CD4-positive, alpha-beta T cell treated with Interleukin-17A for 1 hour (primary cell): ENCODE measurements around the gene PLEKHG5.

Source experiments
- DNase-seq: peaks from one replicate; pipeline ENCODE4 v3.0.0-alpha.2; 2020

Gene PLEKHG5, protein sequence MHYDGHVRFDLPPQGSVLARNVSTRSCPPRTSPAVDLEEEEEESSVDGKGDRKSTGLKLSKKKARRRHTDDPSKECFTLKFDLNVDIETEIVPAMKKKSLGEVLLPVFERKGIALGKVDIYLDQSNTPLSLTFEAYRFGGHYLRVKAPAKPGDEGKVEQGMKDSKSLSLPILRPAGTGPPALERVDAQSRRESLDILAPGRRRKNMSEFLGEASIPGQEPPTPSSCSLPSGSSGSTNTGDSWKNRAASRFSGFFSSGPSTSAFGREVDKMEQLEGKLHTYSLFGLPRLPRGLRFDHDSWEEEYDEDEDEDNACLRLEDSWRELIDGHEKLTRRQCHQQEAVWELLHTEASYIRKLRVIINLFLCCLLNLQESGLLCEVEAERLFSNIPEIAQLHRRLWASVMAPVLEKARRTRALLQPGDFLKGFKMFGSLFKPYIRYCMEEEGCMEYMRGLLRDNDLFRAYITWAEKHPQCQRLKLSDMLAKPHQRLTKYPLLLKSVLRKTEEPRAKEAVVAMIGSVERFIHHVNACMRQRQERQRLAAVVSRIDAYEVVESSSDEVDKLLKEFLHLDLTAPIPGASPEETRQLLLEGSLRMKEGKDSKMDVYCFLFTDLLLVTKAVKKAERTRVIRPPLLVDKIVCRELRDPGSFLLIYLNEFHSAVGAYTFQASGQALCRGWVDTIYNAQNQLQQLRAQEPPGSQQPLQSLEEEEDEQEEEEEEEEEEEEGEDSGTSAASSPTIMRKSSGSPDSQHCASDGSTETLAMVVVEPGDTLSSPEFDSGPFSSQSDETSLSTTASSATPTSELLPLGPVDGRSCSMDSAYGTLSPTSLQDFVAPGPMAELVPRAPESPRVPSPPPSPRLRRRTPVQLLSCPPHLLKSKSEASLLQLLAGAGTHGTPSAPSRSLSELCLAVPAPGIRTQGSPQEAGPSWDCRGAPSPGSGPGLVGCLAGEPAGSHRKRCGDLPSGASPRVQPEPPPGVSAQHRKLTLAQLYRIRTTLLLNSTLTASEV

DNA sequence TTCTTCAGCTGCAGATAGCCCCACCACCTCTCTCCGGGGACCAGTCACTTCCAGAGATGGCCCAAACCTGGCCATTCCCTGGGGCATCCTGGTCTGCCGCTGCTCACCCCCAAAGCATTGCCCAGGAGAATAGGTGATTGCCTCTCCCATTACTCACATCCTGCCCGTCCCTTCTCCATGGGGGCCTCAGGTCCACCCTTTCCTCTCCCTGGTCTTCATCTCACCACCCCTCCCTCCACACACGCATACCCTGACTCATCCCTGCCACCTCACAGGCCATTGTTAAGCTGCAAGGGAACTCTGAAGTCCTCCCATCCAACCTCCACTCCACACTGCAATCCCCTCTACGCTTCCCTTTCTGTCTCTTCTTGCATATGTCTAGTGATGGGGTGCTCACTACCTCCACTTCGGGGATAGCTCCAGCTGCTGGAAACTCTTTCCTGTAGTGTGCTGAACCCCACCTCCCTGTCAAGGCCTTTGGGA is at the start of gene PLEKHG5:
Gene PLEKHG5 (minus strand): TSS at position 188 of the 483 bp plus-strand sequence. CDS start 14,096 bp downstream, outside the sequence.
- DNase-seq = no peak

DNA sequence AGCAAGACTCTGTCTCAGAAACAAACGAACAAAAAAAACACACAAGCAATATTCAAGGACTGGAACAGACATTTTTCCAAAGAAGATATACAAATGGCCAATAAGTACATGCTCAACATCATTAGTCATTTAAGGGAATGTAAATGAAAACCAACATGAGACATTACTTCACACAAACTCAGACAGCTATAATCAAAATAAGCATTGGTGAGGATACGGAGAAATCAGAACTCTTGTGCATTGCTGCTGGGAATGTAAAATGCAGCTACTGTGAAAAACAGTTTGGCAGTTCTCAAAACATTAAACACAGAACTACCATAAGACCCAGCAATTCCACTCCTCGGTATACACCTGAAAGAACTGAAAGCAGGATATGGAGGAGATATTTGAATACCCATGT is 47.5 kb upstream of the PLEKHG5 start:
- no peak for DNase-seq

DNA sequence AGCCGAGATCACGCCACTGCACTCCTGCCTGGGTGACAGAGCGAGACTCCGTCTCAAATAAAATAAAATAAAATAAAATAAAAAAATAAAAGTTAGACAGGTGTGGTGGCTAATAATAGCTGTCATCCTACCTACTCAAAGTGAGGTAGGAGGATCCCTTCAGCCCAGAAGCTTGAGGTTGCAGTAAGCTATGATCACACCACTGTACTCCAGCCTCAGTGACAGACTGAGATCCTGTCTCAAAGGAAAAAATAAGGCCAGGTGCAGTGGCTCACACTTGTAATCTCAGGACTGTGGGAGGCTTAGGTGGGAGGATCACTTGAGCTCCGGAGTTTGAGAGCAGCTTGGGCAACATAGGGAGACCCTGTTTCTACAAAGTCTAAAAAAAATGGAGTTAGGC is 44.8 kb upstream of the PLEKHG5 start:
- no peak for DNase-seq

DNA sequence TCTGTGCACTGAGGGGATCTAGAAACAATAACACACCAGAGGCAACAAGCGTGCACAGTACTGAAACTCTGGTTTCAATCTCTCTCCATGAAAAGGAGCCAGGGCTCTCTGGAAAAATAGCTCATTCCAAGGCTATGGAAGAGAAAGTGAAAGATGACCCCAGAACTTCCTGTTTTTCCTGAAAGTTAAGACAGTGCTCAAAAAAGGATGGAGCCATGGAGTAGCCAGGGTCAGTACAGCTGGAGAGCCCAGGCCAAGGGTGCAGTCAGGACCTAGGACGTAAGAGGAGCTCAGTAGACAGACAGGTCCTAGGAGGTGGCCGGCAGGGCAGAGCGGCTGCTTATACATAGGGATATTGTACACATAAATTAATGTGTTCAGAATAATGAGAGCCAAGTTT is 43.7 kb upstream of the PLEKHG5 start:
- DNase-seq = no peak

DNA sequence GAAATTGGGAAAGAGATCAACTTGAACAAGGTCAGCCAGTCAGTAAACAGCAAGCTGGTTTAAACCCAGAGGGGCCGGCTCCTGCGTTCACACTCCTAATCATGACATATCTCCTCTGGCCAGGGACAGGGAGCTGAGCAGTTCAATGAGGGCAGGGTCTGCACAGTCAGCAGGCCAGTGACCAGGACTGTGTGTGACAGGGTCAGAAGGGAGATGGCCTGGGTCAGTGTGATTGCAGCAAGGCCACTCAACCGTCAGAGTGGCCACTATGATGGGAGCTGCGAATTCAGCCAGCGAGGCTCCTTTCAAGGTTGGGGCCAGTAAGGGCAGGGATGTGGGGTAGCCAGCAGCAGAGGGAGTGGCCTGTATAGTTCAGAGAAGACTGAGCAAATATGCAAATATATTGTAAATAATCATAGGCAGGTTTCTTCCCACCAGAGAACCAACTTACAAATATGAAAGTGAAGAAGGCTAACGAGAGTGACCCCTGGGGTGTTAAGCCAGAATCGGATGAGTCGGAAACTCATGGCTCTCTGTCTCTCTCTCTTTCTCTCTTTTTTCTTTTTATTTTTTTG is 42.9 kb upstream of the PLEKHG5 start:
- no peak for DNase-seq

DNA sequence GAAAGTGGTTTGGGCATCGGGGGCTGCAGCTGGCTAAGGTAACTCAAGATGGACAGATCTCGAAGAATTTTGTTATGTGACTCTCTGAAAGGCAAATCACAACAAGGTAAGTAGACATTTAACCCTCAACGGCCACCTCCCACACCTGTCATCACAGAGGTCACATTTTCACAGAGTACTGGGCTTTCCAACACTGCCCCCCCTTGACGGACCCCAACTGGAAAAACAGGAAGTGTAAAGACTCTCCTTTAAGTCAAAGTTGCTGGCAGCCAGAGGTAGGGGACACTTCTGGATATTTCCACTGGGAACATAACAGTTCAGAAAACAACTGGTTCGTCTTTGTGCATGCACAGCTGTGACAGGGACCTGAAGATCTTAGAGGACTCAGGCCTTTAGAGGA is 40.5 kb upstream of the PLEKHG5 start:
- DNase-seq = no peak

DNA sequence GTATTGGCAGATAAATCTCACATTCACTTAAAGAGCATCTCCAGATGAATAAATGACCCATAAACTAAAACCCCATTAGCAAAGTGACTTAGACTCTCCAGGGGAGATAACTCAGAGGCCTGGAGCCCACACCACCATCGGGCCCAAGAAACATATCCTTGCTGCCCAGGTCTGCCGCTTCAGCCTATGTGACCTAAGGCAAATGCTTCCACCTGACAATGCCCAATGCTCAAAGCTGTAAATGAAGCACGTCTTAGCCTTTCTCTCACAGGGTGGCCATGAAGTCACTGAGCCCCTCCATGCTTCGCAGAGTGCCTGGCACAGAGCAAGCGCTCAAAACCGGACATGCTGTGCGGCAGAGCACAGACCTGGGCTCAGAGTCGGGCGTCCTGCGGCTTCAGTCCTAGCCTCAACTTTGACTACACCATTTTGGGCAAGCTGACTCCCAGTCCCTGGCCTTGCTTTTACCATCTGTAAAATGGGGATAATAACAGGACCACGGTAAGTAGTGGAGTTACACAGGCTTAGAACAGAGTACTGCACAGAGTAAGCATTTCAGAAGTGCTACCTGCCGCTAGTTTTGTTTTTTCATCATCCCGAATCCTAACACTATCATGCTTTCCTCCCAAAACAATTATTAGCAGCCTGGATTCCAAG is 39.2 kb upstream of the PLEKHG5 start:
- no peak for DNase-seq

DNA sequence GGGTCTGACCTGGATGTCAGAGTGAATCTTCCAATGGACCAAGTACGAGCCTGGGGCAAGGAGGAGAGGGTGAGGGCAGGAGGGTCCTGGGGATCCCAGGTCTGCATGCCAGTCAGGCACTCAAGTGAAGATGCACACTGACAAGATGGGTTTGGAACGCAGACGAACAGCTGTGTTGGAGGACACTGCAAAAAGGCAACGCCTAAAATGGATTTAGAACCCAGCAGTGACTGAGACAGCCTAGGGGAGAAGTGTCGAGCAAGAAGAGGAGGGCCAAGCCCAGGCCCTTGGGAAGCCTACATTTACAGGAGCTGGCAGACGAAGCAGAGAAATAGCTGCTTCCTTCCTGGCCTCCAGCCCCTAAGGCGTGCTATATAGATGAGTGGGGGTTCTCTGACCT is 37.0 kb upstream of the PLEKHG5 start:
- DNase-seq = no peak

DNA sequence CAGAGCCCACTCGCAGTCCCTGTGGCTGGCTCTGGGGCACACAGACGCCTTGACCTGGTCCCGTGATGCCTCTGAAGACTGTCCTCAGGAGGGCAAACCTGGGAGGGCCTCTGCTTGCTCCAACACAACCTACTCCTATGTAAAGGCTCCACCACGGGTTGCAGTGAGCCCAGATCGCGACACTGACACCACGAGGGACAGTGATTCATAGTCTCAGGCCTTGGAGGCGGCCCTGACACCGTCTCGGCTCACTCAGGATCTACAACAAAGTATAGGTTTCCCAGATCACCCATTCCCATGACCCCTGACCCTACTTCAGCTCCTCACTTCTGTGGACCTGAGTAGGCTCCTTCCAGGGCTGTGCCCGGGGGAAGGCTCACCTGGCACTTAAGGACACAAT is 34.8 kb upstream of the PLEKHG5 start:
- DNase-seq = no peak

DNA sequence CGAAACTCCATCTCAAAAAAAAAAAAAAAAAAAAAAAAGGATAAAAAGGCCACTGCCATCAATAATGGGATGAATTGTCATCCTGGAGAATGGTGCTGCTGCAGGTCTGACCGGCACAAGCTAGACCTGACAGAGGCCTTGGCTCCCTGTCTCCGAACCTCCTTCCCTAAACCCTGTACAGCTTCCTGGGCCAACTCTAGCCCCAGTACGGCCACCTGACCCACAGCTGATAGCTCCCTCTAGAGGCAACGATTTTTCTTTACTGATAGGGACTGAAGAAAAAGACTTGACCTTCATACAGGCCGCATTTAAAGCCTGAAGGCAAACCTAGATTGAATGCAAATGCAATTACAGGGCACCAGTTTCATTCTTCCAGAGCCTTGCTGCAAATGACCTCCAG is 32.1 kb upstream of the PLEKHG5 start:
- no peak for DNase-seq

DNA sequence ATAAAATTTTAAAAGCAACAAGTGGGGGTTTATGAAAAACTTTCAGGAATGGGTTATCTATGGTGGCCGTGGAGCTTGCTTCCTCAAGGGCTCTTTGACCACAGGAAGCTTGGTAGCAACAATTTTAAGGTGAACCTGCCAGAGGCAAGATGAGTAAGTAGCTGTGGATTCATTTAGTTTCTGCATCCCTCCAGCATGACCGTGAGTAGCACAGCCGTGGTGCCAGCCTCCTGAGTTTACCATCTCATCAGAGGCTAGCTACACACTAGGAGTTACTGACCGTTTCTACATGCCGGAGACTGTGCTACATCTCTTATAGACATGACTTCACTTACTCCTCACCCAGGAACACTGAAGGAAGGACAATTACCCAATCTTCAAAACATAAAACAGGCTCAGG is 30.1 kb upstream of the PLEKHG5 start:
- DNase-seq = no peak

DNA sequence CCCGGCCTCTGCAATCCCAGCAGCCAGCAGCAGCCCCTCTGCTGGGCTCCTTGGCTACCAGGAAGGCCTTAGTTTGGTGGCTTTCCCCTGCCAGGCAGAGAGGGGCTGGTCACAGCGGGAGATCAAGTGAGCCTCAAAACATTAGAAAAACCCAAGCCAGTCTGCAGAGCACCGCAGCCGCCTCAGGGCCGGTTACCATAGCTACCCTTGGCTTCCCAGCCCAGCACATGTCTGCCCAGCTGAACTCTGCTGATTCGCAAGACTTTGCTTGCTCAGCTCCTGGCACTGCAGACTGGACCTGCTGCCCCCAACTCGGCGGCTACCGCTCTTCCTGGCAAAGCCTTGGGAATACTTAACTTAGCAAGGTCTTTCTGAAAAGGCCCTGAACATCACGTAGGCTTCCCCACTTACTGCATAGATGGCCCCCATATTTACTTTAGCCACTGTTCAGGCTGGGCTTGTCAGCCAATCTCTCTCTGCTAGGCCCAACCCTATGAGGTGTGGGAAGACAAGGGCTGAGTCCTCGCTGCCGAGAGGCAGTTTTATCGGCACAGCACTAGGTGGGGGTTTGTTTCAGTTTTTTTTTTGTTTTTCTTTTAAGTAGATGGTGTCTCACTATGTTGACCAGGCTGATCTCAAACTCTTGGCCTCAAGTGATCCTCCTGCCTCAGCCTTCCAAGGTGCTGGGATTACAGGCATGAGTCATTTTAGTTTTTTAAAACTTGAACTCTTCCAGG is 28.6 kb upstream of the PLEKHG5 start:
- no peak for DNase-seq

DNA sequence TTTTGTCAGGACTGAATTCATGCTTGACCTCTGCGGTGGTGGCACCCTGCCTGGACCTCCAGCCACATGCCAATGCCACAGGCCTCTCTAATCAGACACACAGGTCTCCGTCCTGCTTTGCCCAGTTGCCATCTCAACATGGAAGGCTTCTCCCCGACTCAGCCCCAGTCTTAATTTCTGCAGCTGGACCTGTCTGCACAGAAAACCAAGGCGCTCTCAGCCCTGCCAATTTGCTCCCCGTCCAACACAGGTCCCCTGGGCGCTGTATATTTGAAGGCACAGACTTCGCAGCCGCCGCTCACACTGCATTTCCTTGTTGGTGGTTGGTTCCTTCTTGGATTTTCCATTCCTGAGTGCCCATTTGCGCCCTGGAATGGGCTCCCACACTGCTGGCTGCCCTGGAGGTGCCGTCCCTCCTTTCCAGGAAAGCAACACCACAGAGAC is 28.0 kb upstream of the PLEKHG5 start:
- no peak for DNase-seq

DNA sequence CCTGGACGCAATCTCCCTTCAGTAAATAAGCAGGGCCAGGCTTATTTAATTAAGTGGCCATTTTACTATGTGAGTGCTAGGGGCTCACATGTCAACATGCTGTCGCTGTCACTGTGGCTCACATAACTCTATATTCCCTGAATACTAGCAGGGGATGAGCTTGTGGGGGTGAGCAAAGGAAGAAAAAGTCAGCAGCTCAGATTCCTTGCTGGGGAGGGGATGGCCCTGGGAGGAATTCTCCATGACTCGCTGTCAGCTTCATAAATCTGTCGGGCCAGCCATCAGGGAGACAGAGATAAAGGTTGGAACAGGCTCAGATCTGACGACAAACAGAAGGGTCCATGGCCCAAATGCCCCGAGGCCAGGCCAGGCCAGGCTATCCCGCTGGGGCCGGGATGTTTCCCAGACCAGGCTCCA is 26.0 kb upstream of the PLEKHG5 start:
- DNase-seq = no peak

DNA sequence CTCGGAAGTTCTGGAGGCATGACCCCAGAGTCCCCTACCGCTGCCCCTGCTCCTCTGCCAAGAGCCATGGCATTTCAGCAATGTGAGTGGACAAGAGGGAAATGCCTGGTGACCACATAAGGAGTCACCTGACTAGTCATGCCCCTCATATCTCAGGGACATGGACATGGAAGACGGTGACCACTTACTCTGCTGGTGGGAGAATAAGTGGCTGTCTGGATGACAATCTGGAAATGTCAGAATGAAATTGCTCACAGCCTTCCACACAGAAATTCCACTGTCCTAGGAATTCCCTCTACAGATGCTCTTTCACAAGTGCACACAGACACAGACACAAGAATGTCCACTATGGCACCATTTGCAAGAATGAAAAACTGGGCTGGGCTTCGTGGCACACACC is 24.3 kb upstream of the PLEKHG5 start:
- DNase-seq = no peak

DNA sequence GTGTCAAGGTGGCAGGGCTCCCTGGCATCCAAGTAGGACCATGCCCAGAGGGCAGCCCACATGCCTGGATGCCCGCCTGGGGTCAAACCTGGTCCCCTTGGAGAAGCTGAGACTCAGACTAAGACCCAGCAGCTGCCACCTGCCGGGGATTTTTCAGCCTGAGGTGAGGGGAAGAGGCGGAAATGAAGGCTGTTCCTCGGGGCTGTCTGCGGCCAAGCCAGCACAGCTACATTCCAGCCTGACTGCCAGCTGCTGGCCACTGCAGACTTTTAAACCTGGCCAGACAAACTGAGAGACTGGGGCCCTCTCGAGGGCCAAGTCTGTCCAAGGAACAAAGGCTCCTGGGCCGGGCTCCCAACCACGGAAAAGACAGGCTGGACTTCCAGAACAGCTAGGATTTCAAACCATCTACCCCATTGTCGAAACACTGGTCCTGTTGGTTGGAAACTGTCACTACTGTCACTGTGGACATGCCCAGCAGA is 21.9 kb upstream of the PLEKHG5 start:
- no peak for DNase-seq

DNA sequence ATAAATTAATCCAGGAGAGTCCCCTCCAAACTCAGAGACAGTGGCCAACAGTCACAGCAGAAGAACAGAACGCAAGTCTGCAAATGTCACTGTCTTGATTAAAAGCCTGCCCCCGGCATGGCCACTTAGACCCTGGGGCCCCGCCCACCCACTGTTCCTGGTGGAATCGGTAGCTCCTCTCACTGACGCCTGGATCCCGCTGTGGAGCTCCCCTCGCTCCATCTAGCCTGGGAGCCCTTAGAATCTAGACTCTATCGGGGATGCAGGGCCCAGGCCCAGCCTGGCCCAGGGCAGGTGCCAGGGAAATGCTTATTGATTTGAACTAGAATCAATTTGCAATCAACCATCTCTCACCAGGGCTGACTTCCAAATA is 21.4 kb upstream of the PLEKHG5 start:
- no peak for DNase-seq

DNA sequence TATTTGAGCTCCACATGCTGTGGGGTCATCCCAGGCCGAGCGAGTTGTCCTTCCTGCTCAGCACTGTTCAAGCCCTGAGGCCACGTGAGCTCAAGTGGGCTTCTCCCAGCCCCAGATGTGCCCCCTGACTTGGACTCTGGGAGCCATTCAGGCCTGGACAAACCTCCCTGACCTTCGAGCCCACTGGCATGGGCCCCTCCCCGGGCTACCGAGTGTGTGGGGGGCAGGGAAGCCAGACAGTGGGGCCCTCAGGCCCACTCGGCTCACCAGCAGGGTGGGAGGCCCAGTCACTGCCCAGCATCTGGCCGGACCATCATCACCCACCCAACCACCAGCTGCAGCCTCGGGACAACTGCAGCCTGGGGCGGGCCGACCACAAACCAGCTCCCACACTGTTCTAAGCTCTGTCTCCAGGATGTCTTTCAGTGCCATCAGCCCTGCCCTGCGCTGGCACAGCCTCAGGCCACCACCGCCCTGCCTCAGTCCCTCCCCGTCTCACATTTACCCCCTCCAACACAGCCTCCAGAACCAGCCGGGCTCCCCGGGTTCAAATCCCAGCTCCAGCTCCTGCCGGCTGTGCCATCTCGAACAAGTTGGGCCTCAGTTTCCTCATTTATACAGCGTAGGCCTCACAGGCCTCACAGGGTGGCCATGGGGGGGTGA is 20.9 kb upstream of the PLEKHG5 start:
- no peak for DNase-seq

DNA sequence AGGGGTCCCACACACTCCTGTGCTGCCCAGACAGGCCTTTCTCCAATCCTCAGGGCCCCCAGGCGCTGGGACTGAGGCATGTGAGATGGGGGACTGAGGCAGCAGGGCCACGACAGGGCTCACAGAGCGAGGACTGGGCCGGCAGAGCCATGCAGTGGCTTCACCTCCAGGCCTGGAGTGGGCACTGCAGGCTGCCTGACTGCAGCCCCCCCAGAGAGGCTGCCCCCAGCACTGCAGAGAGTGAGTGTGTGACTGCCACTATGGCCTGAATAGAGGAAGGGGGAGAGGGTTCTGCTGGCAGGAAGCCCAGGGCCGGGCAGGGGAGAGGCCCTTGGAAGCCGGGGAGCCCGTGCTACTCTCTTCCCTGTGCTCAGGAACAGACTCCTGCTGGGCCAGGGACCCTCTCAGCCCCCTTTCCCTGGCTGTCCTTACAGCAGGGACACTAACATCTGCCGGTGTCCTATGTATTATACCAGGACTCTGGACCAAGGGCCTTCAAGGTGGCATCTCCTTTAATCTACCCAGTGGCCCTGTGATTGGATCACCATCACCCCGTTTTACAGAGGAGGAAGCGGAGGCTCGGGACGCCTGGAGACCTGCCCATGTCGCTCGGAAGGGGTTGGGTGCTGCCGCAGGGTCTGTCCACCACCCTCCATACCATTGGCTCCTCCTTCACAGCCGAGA is 20.2 kb upstream of the PLEKHG5 start:
- no peak for DNase-seq

DNA sequence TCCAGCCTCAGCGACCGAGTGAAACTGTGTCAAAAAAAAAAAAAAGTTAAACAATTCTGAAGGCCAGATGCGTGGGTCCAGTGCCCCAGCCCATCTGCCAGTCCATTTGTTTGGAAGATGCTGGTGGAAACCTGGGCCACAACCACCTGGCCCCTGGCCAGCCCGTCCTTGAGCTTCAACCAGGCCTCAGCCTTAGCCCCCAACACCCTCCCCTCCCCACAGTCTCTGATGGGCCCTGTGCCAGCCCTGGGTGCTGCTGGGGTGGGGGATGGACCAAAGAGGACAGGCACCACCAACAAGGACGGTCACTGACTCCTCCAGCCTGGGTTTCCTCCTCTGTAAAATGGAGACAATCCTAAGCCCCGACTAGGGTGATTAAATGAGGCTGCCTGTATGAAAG is 19.6 kb upstream of the PLEKHG5 start:
- DNase-seq = no peak

DNA sequence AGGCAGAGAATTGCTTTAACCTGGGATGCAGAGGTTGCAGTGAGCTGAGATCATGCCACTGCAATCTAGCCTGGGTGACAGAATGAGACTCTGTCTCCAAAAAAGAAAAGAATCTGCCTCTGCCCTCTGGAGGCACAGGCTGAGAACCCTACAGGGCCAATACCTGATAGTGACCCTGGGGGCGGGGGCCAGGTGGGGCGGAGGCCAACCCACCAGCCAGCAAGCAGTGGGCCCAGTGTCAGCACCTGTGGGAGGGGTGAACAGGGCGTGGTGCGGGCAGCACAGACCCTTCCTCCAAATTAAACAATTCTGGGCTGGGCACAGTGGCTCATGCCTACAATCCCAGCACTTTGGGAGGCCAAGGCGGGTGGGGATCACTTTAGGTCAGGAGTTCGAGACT is 19.0 kb upstream of the PLEKHG5 start:
- DNase-seq = no peak
